A549 (cell line): ENCODE measurements around the gene LCA5. TPM values are rescaled to one million over a fixed set of nuclear protein-coding genes. Genes with fewer than 3 reads are reported as not detected.

Experiments
- ATAC-seq, 2 experiments: fragments of 200-7000 bp in 1 of 2; fragments of >200 bp in 1 of 2; cut with Nextera tagmentation in 1 of 2; cut with Tn5 transposase in 1 of 2; 3 replicates each; pipeline versions ENCODE4 v1.8.0 to v1.9.1; 2018 to 2020; ENCODE audit warnings: mild to moderate bottlenecking in 1 of 2, moderate library complexity in 1 of 2
- CTCF ChIA-PET: fragments of 300-600 bp; sonication (Branson Sonifier 250); formaldehyde crosslinking; extraction: SDS; loops from one replicate; lab custom pipeline; 2021; ENCODE audit warnings: antibody characterized with exemption, inconsistent platforms; lab: Yijun Ruan, JAX
- POLR2A ChIA-PET: fragments of 350-600 bp; formaldehyde crosslinking; extraction: SDS; loops from one replicate; lab custom pipeline; 2021; ENCODE audit warnings: antibody characterized with exemption, inconsistent platforms; lab: Yijun Ruan, JAX
- DNase-seq, 2 experiments: peaks; one replicate each; pipeline versions ENCODE4 v3.0.0 to v3.0.0-alpha.2; 2011 to 2016; ENCODE audit warnings: low read depth in 1 of 2, low spot score in 1 of 2
- FAIRE-seq: peaks from 2 replicates; lab custom pipeline; 2011; peaks lifted over from hg19 to GRCh38; lab: Jason Lieb, UNC
- H3K27ac ChIP-seq, 2 experiments: fragments of >200 bp; sonication (Bioruptor Twin); formaldehyde crosslinking; 3 replicates each; pipeline ENCODE4 v1.5.1; 2016 to 2017
- H3K4me1 ChIP-seq: fragments of >200 bp; sonication (Bioruptor Twin); formaldehyde crosslinking; 3 replicates; pipeline ENCODE4 v1.6.1; 2016
- H3K4me2 ChIP-seq: fragments of >200 bp; sonication (Bioruptor Twin); formaldehyde crosslinking; 3 replicates; pipeline ENCODE4 v1.6.1; 2016
- H3K4me3 ChIP-seq: fragments of >200 bp; sonication (Bioruptor Twin); formaldehyde crosslinking; 3 replicates; pipeline ENCODE4 v1.5.1; 2016
- H3K9me3 ChIP-seq: fragments of >200 bp; sonication (Bioruptor Twin); formaldehyde crosslinking; 3 replicates; pipeline ENCODE4 v1.6.1; 2016
- CEBPB ChIP-seq, 2 experiments: fragments of >200 bp in 1 of 2; sonication (Bioruptor Twin) in 1 of 2; formaldehyde crosslinking in 1 of 2; IDR thresholded peaks; 2 replicates each; pipeline ENCODE4 v1.6.1; 2012 to 2016
- CHD2 ChIP-seq: fragments of 150-350 bp; IDR thresholded peaks from 2 replicates; pipeline ENCODE4 v1.6.1; 2014; ENCODE audit warnings: low read length; ENCODE audit not compliant: partially characterized antibody
- CHD4 ChIP-seq: fragments of 200-600 bp; sonication (generic); IDR thresholded peaks from 2 replicates; pipeline ENCODE4 v1.6.1; 2016; ENCODE audit warnings: antibody characterized with exemption, mild to moderate bottlenecking, borderline replicate concordance
- CTCF ChIP-seq: fragments of >200 bp; sonication (Bioruptor Twin); formaldehyde crosslinking; IDR thresholded peaks from 3 replicates; pipeline ENCODE4 v1.5.1; 2016
- E2F6 ChIP-seq: IDR thresholded peaks from 2 replicates; pipeline ENCODE4 v1.6.1; 2012; ENCODE audit warnings: low read depth, borderline replicate concordance
- EHMT2 ChIP-seq: fragments of 200-600 bp; sonication (generic); IDR thresholded peaks from 2 replicates; pipeline ENCODE4 v1.6.1; 2016; ENCODE audit warnings: antibody characterized with exemption, low read depth, mild to moderate bottlenecking, moderate library complexity
- ELK1 ChIP-seq: fragments of 150-350 bp; IDR thresholded peaks from 2 replicates; pipeline ENCODE4 v1.6.1; 2014; ENCODE audit warnings: low read depth, mild to moderate bottlenecking, low read length
- EP300 ChIP-seq, 2 experiments: fragments of >200 bp; sonication (Bioruptor Twin); formaldehyde crosslinking; IDR thresholded peaks; 2 replicates in 1 of 2; 3 replicates in 1 of 2; pipeline ENCODE4 v1.6.1; 2016 to 2017
- FOSB ChIP-seq: fragments of 250-450 bp; sonication (Bioruptor Pico); IDR thresholded peaks from 2 replicates; pipeline ENCODE4 v1.5.0; 2020; ENCODE audit warnings: mild to moderate bottlenecking, moderate library complexity
- HDAC2 ChIP-seq: fragments of 200-600 bp; sonication (generic); IDR thresholded peaks from 2 replicates; pipeline ENCODE4 v1.6.1; 2016
- HOXB13 ChIP-seq: fragments of 250-450 bp; sonication (Bioruptor Pico); IDR thresholded peaks from 2 replicates; pipeline ENCODE4 v1.5.0; 2020; ENCODE audit warnings: low read depth, mild to moderate bottlenecking, moderate library complexity
- MAX ChIP-seq: IDR thresholded peaks from 2 replicates; pipeline ENCODE4 v1.6.1; 2012
- NPAS2 ChIP-seq: fragments of 250-450 bp; sonication (Bioruptor Pico); IDR thresholded peaks from 2 replicates; pipeline ENCODE4 v1.8.0; 2022; ENCODE audit warnings: mild to moderate bottlenecking, moderate library complexity, borderline replicate concordance
- POLR2A ChIP-seq: IDR thresholded peaks from 2 replicates; pipeline ENCODE4 v1.6.1; 2012; ENCODE audit warnings: mild to moderate bottlenecking, low read length
- RARB ChIP-seq: fragments of 250-450 bp; sonication (Bioruptor Pico); IDR thresholded peaks from 2 replicates; pipeline ENCODE4 v1.8.0; 2021; ENCODE audit warnings: mild to moderate bottlenecking, moderate library complexity
- RCOR1 ChIP-seq: fragments of 150-350 bp; IDR thresholded peaks from 2 replicates; pipeline ENCODE4 v1.6.1; 2014; ENCODE audit warnings: antibody characterized with exemption, low read length, low read depth
- REST ChIP-seq: fragments of 200-600 bp; sonication (generic); IDR thresholded peaks from 2 replicates; pipeline ENCODE4 v1.6.1; 2016; ENCODE audit warnings: antibody characterized with exemption, mild to moderate bottlenecking, moderate library complexity
- RFX5 ChIP-seq: fragments of 450-650 bp; IDR thresholded peaks from 2 replicates; pipeline ENCODE4 v1.7.1; 2014; ENCODE audit warnings: antibody characterized with exemption, mild to moderate bottlenecking, moderate library complexity
- SMC3 ChIP-seq: fragments of >200 bp; sonication (Bioruptor Twin); formaldehyde crosslinking; IDR thresholded peaks from 3 replicates; pipeline ENCODE4 v1.6.1; 2018; ENCODE audit warnings: inconsistent platforms
- USF2 ChIP-seq: fragments of 450-650 bp; IDR thresholded peaks from 2 replicates; pipeline ENCODE4 v1.6.1; 2014; ENCODE audit warnings: antibody characterized with exemption
- ZFP36 ChIP-seq: fragments of 450-650 bp; IDR thresholded peaks from 2 replicates; pipeline ENCODE4 v1.6.1; 2014; ENCODE audit warnings: borderline replicate concordance; ENCODE audit not compliant: partially characterized antibody
- WGBS: methylation state at CpG from one replicate; pipeline ENCODE4 v1.1.6; 2017; ENCODE audit errors: missing lambda C conversion rate; 5-methylcytosine and 5-hydroxymethylcytosine counted together
- polyA plus RNA-seq, 4 experiments: library from polyadenylated mRNA; depleted of rRNA in 3 of 4; stranded (reverse); fragments of >200 nt; fragmentation: RNase III in 1 of 4; extraction: RNeasy Plus Mini Kit Qiagen cat#74134 plus additional on column Dnase treatment in 1 of 4; gene quantifications; 2 replicates in 3 of 4; 3 replicates in 1 of 4; pipeline ENCODE4 v1.2.3, GENCODE V29; 2011 to 2017

LCA5 gene
- polyA plus RNA-seq, 2 of the 4 experiments (the other 2 are of a cell fraction), result 1.2 to 3.0 TPM

- POLR2A ChIA-PET, result no interaction called here
- Histone ChIP-seq H3K9me3 (no peaks in the 10 kb centered on the region), H3K4me2 (no peak overlapping the region), H3K27ac (no peak overlapping the region), H3K4me1 (no peaks in the 10 kb centered on the region), H3K4me3 (no peak overlapping the region)
- no peak for FAIRE-seq
- ATAC-seq, result no peak
- DNase-seq, result no peak
- CTCF ChIA-PET, result no interaction called here
- no peak for TF ChIP-seq NPAS2 (CRISPR knock-in tag)
- no peak for TF ChIP-seq RARB
- TF ChIP-seq CEBPB (IDR thresholded peaks at IDR 0.05), result no peak
- TF ChIP-seq EHMT2, result no peak
- TF ChIP-seq CTCF, result no peak
- TF ChIP-seq RCOR1, result no peak
- no peak for TF ChIP-seq RFX5
- TF ChIP-seq CHD4, result no peak
- TF ChIP-seq E2F6, result no peak
- no peak for TF ChIP-seq HOXB13 (CRISPR knock-in tag)
- TF ChIP-seq ELK1, result no peak
- TF ChIP-seq MAX, result no peak
- TF ChIP-seq HDAC2, result no peak
- TF ChIP-seq REST, result no peak
- TF ChIP-seq SMC3, result no peak
- no peak for TF ChIP-seq EP300 (IDR thresholded peaks at IDR 0.05)
- TF ChIP-seq ZFP36, result no peak
- TF ChIP-seq FOSB, result no peak
- TF ChIP-seq CHD2, result no peak
Observed at GRCh38 chr6:79470728-79471127, 66.5 kb downstream of the LCA5 start.

GRCh38 chr6:79469376-79470246 is 67.6 kb downstream of the LCA5 start:
- ChIA-PET POLR2A (no interaction called here), CTCF (no interaction called here)
- DNase-seq (no peak), FAIRE-seq (no peak), ATAC-seq (no peak)
- 64% methylated on average over 5 of the region's 5 CpGs for WGBS
- TF ChIP-seq RCOR1 (no peak), USF2 (no peak), POLR2A (no peak), ELK1 (no peak)
- no peak overlapping the region for H3K4me2 ChIP-seq
- H3K4me3 ChIP-seq, result no peak overlapping the region
- no peak overlapping the region for H3K27ac ChIP-seq
- H3K4me1 ChIP-seq, result no peaks in the 10 kb centered on the region
- H3K9me3 ChIP-seq, result no peaks in the 10 kb centered on the region
